ENCODE data around the gene RADIL. TPM values are rescaled to one million over a fixed set of nuclear protein-coding genes. Genes with fewer than 3 reads are reported as not detected.
A peak's percentile ranks its signal among the peaks of the same experiment; 100 is the strongest.

Gene RADIL
- polyA plus RNA-seq, 1 donor (not counting 4 experiments of a cell fraction or from before 2014, with no cell fraction given) = not detected

GRCh38 chr7:4798706-4799235, 84.7 kb downstream of the RADIL start:
- Histone ChIP-seq H3K27ac (ENCODE audit: control insufficient read depth, insufficient read depth, low read length) (no peak overlapping the region), H2AFZ (ENCODE audit: control insufficient read depth, low read length) (no peak overlapping the region), H4K20me1 (ENCODE audit: control insufficient read depth, extremely low read depth, insufficient read depth, low read length) (no peaks in the 10 kb centered on the region), H3K79me2 (ENCODE audit: control insufficient read depth, insufficient read depth, low read length) (no peaks in the 10 kb centered on the region), H3K4me1 (ENCODE audit: control insufficient read depth, extremely low read depth, insufficient read depth, low read length) (no peaks in the 10 kb centered on the region), H3K36me3 (ENCODE audit: control insufficient read depth in 2 of 2, extremely low read depth in 1 of 2, insufficient read depth in 2 of 2, low read length in 2 of 2) (no peaks in the 10 kb centered on the region), H3K9me1 (ENCODE audit: control insufficient read depth, extremely low read depth, insufficient read depth, low read length) (no peaks in the 10 kb centered on the region), H3K4me3 (ENCODE audit: control insufficient read depth in 2 of 3, extremely low read depth in 1 of 3, insufficient read depth in 2 of 3, low read depth in 1 of 3, low read length in 3 of 3) (no peak overlapping the region), H3K9me3 (ENCODE audit: control insufficient read depth, low read depth, low read length) (no peaks in the 10 kb centered on the region), H3K27me3 (ENCODE audit: control insufficient read depth, extremely low read depth, insufficient read depth, low read length) (no peaks in the 10 kb centered on the region), H3K9ac (ENCODE audit: control insufficient read depth, extremely low read depth, insufficient read depth, low read length) (no peak overlapping the region), H3K4me2 (ENCODE audit: control insufficient read depth, extremely low read depth, insufficient read depth, low read depth, low read length) (no peak overlapping the region)
- DNase-seq (ENCODE audit: low read depth, low spot score) = no peak
- TF ChIP-seq EZH2 (IDR thresholded peaks at IDR 0.05; ENCODE audit: low read length) (no peak), CTCF (optimal IDR thresholded peaks at IDR 0.05 in 1 of 3, IDR thresholded peaks at IDR 0.05 in 1 of 3, conservative IDR thresholded peaks at IDR 0.05 in 1 of 3; ENCODE audit: extremely low read depth in 1 of 3, insufficient read depth in 2 of 3, low read length in 3 of 3) (no peak)
- dilution Hi-C loops (cut with MboI; ENCODE audit: extremely low pct_ligation_motif_present, low sequenced_read_pairs) = no loop called here
- no peak for FAIRE-seq

DNA sequence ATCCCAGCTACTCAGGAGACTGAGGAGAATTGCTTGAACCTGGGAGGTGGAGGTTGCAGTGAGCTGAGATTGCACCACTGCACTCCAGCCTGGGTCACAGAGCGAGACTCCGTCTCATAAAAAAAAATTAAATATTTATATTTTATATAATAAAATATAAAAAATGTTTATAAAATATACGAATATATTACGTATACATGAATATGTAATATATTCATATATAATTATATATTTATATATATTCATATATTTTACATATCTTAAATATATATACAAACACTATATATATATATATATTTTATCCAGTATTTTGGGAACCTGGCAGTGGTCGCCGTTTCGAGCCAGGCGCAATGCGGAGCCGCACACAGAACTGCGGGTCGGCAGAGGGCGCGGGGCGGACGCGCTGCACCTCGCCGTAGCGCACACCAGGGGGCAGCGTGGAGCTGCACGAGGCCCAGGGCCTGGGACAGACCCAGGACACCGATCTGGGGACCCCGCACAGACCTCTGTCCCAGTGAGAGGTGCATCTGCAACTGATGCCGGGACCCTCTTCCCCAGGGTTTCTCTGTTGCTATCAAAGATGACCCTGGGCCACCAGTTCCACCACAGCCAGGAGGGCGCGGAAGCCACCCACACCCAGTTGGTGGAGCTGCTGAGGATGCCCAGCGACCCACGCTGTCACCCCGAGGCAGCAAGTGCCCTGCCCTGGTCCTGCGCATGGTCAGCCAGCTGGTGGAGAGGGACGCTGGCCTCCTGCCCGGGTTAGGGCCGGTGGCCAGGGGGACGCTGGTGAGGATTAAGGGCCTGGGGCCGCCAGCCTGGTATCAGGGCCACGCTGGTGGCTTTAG, 85.4 kb downstream of the RADIL start:
- Histone ChIP-seq H3K27ac (ENCODE audit: control insufficient read depth, insufficient read depth, low read length) (no peak overlapping the region), H3K9ac (ENCODE audit: control insufficient read depth, extremely low read depth, insufficient read depth, low read length) (no peak overlapping the region), H3K36me3 (ENCODE audit: control insufficient read depth in 2 of 2, extremely low read depth in 1 of 2, insufficient read depth in 2 of 2, low read length in 2 of 2) (no peaks in the 10 kb centered on the region), H3K9me3 (ENCODE audit: control insufficient read depth, low read depth, low read length) (no peaks in the 10 kb centered on the region), H3K4me2 (ENCODE audit: control insufficient read depth, extremely low read depth, insufficient read depth, low read depth, low read length) (no peak overlapping the region), H3K9me1 (ENCODE audit: control insufficient read depth, extremely low read depth, insufficient read depth, low read length) (no peaks in the 10 kb centered on the region), H2AFZ (ENCODE audit: control insufficient read depth, low read length) (no peak overlapping the region), H3K79me2 (ENCODE audit: control insufficient read depth, insufficient read depth, low read length) (no peaks in the 10 kb centered on the region), H3K27me3 (ENCODE audit: control insufficient read depth, extremely low read depth, insufficient read depth, low read length) (no peaks in the 10 kb centered on the region), H4K20me1 (ENCODE audit: control insufficient read depth, extremely low read depth, insufficient read depth, low read length) (no peaks in the 10 kb centered on the region), H3K4me1 (ENCODE audit: control insufficient read depth, extremely low read depth, insufficient read depth, low read length) (no peaks in the 10 kb centered on the region), H3K4me3 (ENCODE audit: control insufficient read depth in 2 of 3, extremely low read depth in 1 of 3, insufficient read depth in 2 of 3, low read depth in 1 of 3, low read length in 3 of 3) (no peak overlapping the region)
- dilution Hi-C loops (cut with MboI; ENCODE audit: extremely low pct_ligation_motif_present, low sequenced_read_pairs) = no loop called here
- FAIRE-seq (no peak), DNase-seq (ENCODE audit: low read depth, low spot score) (no peak)
- no peak for TF ChIP-seq EZH2 (IDR thresholded peaks at IDR 0.05; ENCODE audit: low read length)
- peak; percentile 46 to 96 (median 94) for TF ChIP-seq CTCF (optimal IDR thresholded peaks at IDR 0.05 in 1 of 3, IDR thresholded peaks at IDR 0.05 in 1 of 3, conservative IDR thresholded peaks at IDR 0.05 in 1 of 3; ENCODE audit: extremely low read depth in 1 of 3, insufficient read depth in 2 of 3, low read length in 3 of 3)

Data from keratinocyte (primary cell).